ENCODE measurements around the gene SDK2.

Gene SDK2

GRCh38 chr17:73609060-73609459, 35.2 kb downstream of the SDK2 start:
- no peak for DNase-seq (ENCODE audit: low spot score)

- no peak for DNase-seq (ENCODE audit: low spot score)
These were observed 38.8 kb downstream of the SDK2 start for GRCh38 chr17:73605444-73605843.

DNA sequence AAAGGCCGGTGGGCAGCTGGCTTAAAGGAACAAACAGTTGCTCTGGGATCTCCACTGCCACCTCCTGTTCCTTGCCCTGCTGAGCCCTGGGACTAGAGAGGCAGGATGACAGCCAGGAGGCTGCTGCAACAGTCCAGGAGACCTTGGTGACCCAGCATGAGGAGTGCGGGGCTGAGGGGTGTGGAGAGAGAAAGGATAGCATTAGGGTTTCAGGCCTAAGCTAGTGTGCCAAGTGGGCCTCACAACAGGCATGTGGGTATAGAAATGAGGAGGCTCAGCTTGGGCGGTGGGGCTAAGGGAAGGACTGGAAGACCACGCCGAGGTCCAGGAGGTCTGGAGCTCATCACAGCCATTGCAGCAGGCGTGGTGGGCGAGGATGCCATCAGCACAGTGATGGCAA, 39.8 kb downstream of the SDK2 start:
- no peak for DNase-seq (ENCODE audit: low spot score)

- no peak for DNase-seq (ENCODE audit: low spot score)
These were observed 40.3 kb downstream of the SDK2 start for GRCh38 chr17:73603971-73604370.

- DNase-seq (ENCODE audit: low spot score), result no peak
These were observed 44.0 kb downstream of the SDK2 start for GRCh38 chr17:73600103-73600871.

DNA sequence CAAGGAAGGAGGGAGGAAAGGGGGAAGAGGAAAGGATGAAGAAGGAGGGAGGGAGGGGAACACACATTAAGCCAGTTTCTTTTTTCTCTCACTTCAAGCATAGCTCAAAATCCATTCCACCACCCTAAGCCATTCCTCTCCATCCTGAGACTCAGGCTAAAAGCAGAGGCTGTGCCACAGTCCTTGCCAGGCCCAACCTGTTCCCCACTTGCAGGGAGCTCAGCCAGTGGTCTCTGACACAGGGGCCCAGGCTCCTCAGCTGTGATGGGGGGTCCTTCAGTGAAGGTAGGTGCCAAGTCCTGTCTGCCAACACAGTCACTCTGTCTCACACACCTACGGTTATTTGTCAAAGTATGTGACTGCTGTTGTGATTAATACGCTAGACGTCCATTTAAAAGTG, 44.6 kb downstream of the SDK2 start:
- no peak for DNase-seq (ENCODE audit: low spot score)

DNA sequence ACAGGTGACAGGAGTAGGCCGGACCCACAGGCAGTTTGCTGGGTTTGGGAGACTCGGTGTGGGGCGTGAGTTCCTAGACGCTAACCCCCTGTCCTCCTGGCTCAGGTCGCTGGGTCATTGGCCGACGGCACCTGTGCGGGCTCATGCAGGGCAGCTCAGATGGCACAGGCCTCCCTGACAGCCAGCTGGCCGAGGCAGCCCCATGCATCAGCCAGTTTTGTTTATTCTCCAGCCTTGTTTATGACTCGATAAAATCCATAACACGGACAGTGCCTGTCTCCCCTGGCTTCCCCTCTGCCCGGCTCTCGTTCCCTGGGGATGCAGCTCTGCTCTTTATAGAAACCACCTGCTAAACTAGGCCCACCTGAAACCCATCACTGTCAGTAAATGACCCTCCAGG, 46.0 kb downstream of the SDK2 start:
- no peak for DNase-seq (ENCODE audit: low spot score)

- no peak for DNase-seq (ENCODE audit: low spot score)
These were observed 48.3 kb downstream of the SDK2 start for GRCh38 chr17:73595931-73596330.

DNA sequence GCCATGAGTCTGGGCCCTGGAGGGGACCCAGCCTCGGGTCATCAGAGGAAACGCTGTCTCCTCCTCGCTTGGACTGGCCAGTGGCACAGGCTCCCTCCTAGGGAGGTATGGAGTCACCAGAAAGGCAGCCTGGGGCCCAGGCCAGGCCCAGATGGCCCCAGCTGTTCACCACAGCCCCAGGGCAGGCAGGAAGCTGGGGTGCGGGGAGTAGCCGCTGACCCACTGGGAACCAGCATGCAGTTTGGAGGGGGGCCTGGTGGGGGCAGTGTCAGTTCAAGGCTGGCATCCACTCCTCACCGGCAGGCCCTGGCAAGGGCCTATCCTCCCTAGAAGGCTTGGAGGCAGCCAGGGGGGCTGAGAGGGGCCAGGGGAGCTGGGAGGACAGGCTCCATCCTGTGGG, 48.8 kb downstream of the SDK2 start:
- no peak for DNase-seq (ENCODE audit: low spot score)

- no peak for DNase-seq (ENCODE audit: low spot score)
These were observed 49.2 kb downstream of the SDK2 start for GRCh38 chr17:73595068-73595467.

DNA sequence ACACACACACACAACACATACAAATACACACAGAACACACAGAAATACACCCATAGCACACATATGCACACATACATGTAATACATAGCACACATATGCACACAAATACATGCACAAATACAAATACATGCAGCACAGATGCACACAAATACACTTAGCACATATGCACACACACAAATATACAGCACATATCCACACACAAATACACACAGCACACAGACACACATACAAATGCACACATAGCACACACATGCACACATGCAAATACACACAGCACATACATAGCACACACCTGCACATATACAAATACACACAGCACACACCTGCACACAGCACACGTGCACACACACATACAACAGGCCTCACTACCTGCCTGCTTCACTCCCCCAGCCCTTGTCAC, 49.6 kb downstream of the SDK2 start:
- no peak for DNase-seq (ENCODE audit: low spot score)

DNA sequence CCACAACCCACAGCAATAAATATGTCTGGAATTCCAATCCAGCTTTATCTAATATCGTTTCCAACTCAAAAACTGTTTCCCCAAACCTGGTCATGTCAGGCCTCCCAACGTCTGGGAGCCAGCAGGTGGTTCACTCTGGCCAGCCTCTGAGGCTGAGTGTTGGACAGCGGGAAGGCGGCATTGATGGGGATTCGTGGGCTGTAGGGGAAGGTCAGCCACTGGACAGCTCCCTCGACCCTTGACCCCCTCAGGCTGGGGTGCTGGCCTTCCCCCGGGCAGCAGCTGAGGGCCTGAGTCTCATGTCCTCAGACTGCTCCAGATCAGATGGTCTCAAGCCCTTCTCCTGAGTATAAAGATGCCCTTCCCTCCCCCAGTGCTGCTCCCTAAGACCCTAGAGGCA, 50.2 kb downstream of the SDK2 start:
- no peak for DNase-seq (ENCODE audit: low spot score)

DNA sequence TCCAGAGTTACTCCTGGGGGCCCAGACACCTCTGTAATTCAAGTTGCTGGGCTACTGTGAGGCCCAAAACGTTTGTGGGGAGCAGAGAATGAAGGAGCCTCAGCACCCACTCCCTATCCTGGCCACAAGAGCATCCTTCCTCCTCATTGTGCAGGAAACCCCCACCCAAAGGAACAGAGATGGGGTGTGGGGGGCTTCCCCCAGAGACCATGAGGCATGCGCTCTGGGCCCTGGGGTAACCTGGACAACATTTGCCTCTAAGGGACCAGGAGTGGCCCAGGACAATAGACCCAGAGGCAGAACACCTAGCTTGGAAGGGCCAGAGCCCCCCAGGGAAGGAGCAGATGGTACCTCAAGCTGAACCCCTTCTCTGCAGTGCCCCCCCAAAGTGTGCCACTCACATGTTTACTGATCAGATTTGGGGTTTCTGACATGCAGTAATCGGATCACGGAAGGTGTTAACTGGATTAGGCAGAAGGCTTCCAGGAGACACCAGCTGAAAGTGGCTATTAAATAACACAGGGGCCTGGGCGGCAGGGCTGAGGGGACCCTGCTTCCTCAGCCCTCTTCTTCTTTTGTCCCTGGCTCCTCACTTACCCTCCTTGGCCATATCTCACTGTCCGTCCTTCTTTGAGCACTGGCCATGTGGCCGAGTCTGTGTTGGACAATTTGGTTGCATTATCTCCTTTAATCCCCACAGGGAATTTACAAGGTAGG, 50.8 kb downstream of the SDK2 start:
- DNase-seq (ENCODE audit: low spot score), result no peak

GRCh38 chr17:73592501-73592961, 51.7 kb downstream of the SDK2 start:
- DNase-seq (ENCODE audit: low spot score), result no peak

DNA sequence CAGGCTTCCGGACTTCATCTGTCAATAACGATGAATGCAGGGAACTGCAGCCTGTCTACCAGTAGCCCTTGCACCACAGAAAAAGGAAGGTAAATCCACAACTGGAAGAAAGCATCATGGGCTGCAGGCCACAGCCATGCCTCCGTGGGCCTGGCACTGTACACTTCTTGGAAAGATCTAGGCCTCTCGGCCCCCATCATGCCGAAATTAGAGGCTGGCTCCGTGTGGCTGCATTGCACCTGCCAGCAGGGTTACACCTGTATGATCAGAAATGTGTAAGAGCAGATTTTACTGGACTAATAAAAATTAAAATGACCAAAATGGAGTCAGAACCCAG, 52.2 kb downstream of the SDK2 start:
- DNase-seq (ENCODE audit: low spot score), result no peak

- no peak for DNase-seq (ENCODE audit: low spot score)
These were observed 52.8 kb downstream of the SDK2 start for GRCh38 chr17:73591296-73592078.

DNA sequence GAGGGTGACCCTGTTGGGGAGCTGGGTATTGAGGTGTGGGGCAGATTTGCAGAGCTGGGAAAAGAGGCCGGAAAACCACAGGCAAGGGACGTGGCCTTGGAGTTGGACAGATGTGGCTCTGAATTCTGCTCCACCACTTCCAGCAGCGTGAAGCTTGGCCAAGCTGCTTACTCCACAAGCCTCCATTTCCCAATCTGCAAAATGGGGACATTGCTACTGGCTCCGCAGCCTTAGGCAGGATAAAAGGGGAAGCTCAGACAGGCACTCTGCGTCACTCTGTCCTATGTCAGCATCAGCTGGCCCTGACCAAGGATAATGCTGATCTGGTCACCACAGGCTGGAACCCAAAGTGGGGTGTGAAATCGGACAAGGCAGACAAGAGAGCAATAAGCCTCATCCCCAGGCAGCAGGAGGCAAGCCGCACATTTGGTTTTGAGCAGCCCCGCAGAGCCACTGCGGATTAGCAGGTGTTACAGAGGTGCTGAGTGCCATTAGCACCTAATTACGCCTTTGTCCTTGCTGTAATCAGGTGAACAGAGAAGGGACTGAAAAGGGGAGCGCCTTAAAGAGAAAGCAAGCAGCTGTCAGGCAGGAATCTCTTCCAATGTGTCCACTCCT, 54.8 kb downstream of the SDK2 start:
- no peak for DNase-seq (ENCODE audit: low spot score)

DNA sequence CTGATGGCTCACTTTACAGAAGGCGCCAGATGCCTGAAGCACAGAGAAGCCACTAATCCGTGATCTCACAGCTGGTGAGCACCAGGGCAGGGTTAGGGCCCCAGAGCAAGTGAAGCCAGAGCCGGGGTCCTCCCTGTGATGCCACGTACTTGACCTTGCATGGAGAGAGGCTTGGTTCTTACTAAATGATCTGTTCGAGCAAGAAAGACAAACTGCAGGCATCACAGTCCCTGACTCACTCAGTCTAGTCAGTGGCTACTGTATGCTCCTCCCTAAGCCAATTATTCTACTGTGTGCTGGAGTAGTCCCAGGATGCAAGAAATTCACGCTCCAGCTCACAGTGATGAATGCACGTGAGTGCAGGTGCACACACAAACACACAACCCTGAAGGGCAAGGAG, 55.4 kb downstream of the SDK2 start:
- no peak for DNase-seq (ENCODE audit: low spot score)

- DNase-seq (ENCODE audit: low spot score), result no peak
These were observed 55.9 kb downstream of the SDK2 start for GRCh38 chr17:73588301-73588846.

DNA sequence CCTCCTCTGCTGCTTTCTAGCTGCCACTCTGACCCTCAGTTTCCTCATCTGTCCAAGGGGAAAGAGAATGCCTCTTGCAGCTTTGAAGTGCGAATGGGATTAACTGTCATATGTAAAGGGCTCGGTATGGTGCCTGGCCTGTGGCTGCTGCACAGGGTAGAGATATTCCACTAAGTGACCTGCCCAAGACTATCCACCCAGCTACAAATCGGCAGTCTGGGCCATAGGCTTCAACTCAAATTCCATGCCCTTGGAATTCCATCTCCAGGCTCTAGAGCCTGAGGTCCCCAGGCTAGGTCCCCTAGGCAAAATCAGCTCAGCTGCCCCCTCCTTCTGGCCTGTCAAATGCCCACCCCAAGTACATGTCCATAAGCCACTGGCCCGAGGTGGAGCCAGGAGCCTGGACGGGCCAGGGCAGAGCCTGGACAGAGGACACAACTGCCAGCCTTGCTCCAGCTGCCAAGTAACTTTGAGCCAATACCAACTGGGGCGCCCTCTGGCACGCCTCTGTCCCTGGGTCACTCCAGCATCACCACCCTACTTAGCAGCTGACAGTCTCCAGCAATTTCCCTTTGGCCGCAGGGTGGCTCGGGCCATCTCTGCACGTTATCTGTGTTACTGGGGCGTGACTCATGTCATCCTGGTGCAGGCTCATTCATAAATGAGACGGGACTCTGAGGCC, 57.2 kb downstream of the SDK2 start:
- DNase-seq (ENCODE audit: low spot score), result peak; percentile 16

GRCh38 chr17:73586275-73586832, 57.9 kb downstream of the SDK2 start:
- DNase-seq (ENCODE audit: low spot score), result no peak
